ENCODE results near the gene SRGAP1. TPM values are rescaled to one million over a fixed set of nuclear protein-coding genes. Genes with fewer than 3 reads are reported as not detected.

Gene SRGAP1
- total and polyA plus RNA-seq, 2 of the 13 experiments (the other 11 are each of a cell fraction or from before 2014, with no cell fraction given): 1.6 to 3.4 TPM

DNA sequence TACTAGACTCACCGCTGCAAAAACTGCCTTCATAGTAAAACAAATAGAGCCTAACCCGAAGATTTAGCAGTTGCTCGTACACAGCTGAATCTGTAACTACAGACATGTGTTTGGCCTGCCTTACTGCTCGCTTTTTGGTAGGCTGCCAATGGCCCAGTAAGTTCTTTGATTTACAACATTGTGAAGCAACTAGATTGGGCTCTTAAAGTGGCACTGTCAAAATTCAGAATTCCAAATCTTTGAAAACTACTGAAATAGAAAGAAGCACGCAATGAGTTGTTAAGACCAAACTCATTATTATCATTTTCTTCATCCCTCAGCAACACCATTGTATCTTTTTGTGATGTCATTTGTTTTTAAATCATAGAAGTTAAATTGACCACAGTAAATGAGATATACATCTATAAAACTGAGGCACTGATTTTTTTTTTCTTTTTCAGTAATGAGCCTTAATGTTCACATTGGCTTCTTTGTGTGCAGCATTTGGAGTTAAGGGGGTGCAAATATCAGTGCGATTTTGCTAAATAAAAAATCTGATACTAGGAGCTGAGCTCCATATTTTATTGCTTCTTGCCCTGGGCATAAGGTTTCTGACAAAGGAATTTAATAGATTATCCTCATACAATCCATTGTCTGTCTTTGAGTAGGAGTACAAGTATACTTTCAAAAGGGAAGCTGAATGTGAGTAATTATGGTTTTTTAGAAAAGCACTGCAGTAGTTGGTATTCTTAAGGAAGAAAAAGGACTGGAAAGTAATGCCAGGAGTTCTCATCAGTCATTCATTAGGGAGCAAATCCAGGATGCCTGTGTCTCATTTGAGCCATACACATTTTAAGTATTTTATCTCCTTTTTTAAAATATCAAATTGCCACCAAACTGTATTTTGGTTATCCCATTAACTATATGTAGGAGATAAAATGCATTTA is 239.0 kb downstream of the SRGAP1 start:
- no peak overlapping the region for H2AFZ ChIP-seq (ENCODE audit: low read length)
- CTCF ChIA-PET (ENCODE audit: low intra/inter-chr PET ratio, low total read pairs): no interaction called here
- no peak for ATAC-seq
- no peaks in the 10 kb centered on the region for H3K4me1 ChIP-seq (ENCODE audit: insufficient read depth, low read length)
- 98% methylated on average over 6 of the region's 6 CpGs for WGBS (ENCODE audit: low lambda C conversion rate)
- H3K9ac ChIP-seq (ENCODE audit: insufficient read depth, low read depth, low read length): no peak overlapping the region
- intact Hi-C loops (cut with micrococcal nuclease; ENCODE audit: unreplicated experiment): loop anchor here (5.0 kb wide), 1 partner anchor 319 kb away; the partner anchor contains the start of gene XPOT
- in situ Hi-C loops (cut with HindIII; ENCODE audit: extremely low pct_ligation_motif_present, low pct_unique_long_range_greater_than_20kb): no loop called here
- no peak overlapping the region for H3K27ac ChIP-seq (ENCODE audit: extremely low read length, insufficient read depth, low read length)
- no peak for FAIRE-seq
- DNase-seq (ENCODE audit: low spot score): no peak
- BruUV-seq (replicated peaks): no TSS peak
- no peak for TF ChIP-seq HNRNPUL1 (IDR thresholded peaks at IDR 0.05; ENCODE audit: low read depth, low read length)
- H3K79me2 ChIP-seq (ENCODE audit: insufficient read depth, low read length): no peaks in the 10 kb centered on the region
- no peak overlapping the region for H3K4me2 ChIP-seq (ENCODE audit: low read depth, low read length)
- H3K9me3 ChIP-seq (ENCODE audit: low read length): no peaks in the 10 kb centered on the region
- H3K36me3 ChIP-seq (replicated peaks in 1 of 2; ENCODE audit: control insufficient read depth in 1 of 2, insufficient read depth in 2 of 2, low read length in 2 of 2): no peaks in the 10 kb centered on the region; a peak in 1 of 5 replicates
- POLR2A ChIA-PET: no interaction called here
- no peak overlapping the region for H3K4me3 ChIP-seq (replicated peaks in 1 of 3; ENCODE audit: insufficient read depth in 1 of 3, low read depth in 2 of 3, low read length in 3 of 3)
- no peaks in the 10 kb centered on the region for H4K20me1 ChIP-seq (ENCODE audit: insufficient read depth, low read length)
- H3K27me3 ChIP-seq (ENCODE audit: control insufficient read depth in 1 of 2, insufficient read depth in 2 of 2, low read length in 2 of 2): no peaks in the 10 kb centered on the region

DNA sequence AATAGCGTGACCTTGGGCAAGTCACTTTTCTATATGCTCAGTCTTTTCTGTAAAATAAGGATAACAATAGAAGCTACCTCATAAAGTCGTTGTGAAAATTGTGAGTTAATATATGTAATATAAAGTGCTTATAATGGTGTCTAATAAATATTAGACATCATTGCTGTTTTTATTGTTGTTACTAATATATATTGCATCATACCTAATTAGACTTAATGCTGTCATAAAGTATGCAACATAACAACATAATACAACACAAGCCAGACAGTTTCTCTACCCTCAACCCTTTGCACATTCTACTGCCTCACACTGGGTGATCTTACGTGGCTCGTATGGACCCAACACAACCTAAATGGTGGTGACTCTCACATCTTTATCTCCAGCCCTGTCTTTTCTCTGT is 240.7 kb downstream of the SRGAP1 start:
- Histone ChIP-seq H3K9ac (ENCODE audit: insufficient read depth, low read depth, low read length) (no peak overlapping the region), H3K4me1 (ENCODE audit: insufficient read depth, low read length) (no peaks in the 10 kb centered on the region), H3K4me2 (ENCODE audit: low read depth, low read length) (no peak overlapping the region), H3K9me3 (ENCODE audit: low read length) (no peaks in the 10 kb centered on the region), H4K20me1 (ENCODE audit: insufficient read depth, low read length) (no peaks in the 10 kb centered on the region), H3K36me3 (replicated peaks in 1 of 2; ENCODE audit: control insufficient read depth in 1 of 2, insufficient read depth in 2 of 2, low read length in 2 of 2) (no peaks in the 10 kb centered on the region; a peak in 1 of 5 replicates), H3K4me3 (replicated peaks in 1 of 3; ENCODE audit: insufficient read depth in 1 of 3, low read depth in 2 of 3, low read length in 3 of 3) (no peak overlapping the region), H3K79me2 (ENCODE audit: insufficient read depth, low read length) (no peaks in the 10 kb centered on the region), H3K27me3 (ENCODE audit: control insufficient read depth in 1 of 2, insufficient read depth in 2 of 2, low read length in 2 of 2) (no peaks in the 10 kb centered on the region), H3K27ac (ENCODE audit: extremely low read length, insufficient read depth, low read length) (no peak overlapping the region), H2AFZ (ENCODE audit: low read length) (no peak overlapping the region)
- 94% methylated on average over 4 of the region's 4 CpGs for WGBS (ENCODE audit: low lambda C conversion rate)
- ChIA-PET POLR2A (no interaction called here), CTCF (ENCODE audit: low intra/inter-chr PET ratio, low total read pairs) (no interaction called here)
- TF ChIP-seq SAP130 (CRISPR knock-in tag; IDR thresholded peaks at IDR 0.05; ENCODE audit: low read depth) (no peak), ATF7 (IDR thresholded peaks at IDR 0.05) (peak; percentile 46; the same call in 1 of the 2 replicates), ATF7 (CRISPR knock-in tag; IDR thresholded peaks at IDR 0.05) (no peak), CEBPB (IDR thresholded peaks at IDR 0.05; ENCODE audit: borderline replicate concordance, low read depth, low read length) (peak; percentile 67; the same call in 1 of the 2 replicates)
- TF ChIP-seq, protein P1, sequence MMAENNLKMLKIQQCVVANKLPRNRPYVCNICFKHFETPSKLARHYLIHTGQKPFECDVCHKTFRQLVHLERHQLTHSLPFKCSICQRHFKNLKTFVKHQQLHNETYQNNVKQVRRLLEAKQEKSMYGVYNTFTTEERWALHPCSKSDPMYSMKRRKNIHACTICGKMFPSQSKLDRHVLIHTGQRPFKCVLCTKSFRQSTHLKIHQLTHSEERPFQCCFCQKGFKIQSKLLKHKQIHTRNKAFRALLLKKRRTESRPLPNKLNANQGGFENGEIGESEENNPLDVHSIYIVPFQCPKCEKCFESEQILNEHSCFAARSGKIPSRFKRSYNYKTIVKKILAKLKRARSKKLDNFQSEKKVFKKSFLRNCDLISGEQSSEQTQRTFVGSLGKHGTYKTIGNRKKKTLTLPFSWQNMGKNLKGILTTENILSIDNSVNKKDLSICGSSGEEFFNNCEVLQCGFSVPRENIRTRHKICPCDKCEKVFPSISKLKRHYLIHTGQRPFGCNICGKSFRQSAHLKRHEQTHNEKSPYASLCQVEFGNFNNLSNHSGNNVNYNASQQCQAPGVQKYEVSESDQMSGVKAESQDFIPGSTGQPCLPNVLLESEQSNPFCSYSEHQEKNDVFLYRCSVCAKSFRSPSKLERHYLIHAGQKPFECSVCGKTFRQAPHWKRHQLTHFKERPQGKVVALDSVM (CRISPR knock-in tag; IDR thresholded peaks at IDR 0.05): no peak
- TF ChIP-seq, protein P2, sequence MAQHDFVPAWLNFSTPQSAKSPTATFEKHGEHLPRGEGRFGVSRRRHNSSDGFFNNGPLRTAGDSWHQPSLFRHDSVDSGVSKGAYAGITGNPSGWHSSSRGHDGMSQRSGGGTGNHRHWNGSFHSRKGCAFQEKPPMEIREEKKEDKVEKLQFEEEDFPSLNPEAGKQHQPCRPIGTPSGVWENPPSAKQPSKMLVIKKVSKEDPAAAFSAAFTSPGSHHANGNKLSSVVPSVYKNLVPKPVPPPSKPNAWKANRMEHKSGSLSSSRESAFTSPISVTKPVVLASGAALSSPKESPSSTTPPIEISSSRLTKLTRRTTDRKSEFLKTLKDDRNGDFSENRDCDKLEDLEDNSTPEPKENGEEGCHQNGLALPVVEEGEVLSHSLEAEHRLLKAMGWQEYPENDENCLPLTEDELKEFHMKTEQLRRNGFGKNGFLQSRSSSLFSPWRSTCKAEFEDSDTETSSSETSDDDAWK (CRISPR knock-in tag; IDR thresholded peaks at IDR 0.05): no peak
- TF ChIP-seq, protein P3, sequence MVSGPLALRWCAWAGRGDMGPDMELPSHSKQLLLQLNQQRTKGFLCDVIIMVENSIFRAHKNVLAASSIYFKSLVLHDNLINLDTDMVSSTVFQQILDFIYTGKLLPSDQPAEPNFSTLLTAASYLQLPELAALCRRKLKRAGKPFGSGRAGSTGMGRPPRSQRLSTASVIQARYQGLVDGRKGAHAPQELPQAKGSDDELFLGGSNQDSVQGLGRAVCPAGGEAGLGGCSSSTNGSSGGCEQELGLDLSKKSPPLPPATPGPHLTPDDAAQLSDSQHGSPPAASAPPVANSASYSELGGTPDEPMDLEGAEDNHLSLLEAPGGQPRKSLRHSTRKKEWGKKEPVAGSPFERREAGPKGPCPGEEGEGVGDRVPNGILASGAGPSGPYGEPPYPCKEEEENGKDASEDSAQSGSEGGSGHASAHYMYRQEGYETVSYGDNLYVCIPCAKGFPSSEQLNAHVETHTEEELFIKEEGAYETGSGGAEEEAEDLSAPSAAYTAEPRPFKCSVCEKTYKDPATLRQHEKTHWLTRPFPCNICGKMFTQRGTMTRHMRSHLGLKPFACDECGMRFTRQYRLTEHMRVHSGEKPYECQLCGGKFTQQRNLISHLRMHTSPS (CRISPR knock-in tag; IDR thresholded peaks at IDR 0.05; ENCODE audit: low read depth): no peak
- in situ Hi-C loops (cut with HindIII; ENCODE audit: extremely low pct_ligation_motif_present, low pct_unique_long_range_greater_than_20kb) (no loop called here), intact Hi-C loops (cut with micrococcal nuclease; ENCODE audit: unreplicated experiment) (no loop called here)
- DNase-seq (ENCODE audit: low spot score) (no peak), ATAC-seq (no peak), FAIRE-seq (no peak)
- no TSS peak for BruUV-seq (replicated peaks)
